ENCODE results near the gene RASL11A.
A peak's percentile ranks its signal among the peaks of the same experiment; 100 is the strongest.
"Not testable (repeated sequence)": the region's sequence is repeated elsewhere in the genome, so short reads cannot be mapped to it uniquely, and the experiment has no call there.

The RASL11A gene

DNA sequence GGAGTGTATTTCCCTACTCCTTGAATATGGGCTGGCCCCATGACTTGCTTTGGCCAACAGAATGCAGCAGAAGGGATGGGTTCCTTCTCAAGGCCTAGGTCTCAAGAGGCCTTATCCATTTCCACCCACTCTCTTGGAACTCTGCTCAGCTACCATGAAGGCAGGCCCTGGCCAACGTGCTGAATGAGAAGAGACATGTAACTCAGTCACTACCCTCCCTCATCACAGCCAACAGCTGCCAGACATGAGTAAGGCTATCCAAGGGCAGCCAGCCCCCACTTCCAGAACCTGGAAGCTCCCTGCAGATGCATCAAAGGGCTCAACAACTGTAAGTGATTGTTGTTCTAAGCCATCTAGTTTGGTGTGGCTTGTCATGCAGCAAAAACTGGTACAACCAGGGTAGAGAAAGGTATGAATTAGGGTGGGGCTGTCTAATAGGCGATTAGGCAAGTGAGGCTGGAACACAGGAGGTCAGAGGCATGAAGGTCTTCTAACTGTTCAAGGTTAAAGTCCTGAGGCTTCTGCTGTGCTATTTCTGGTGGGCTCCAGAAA, 1.4 kb upstream of the RASL11A start:
- no peak for DNase-seq

DNA sequence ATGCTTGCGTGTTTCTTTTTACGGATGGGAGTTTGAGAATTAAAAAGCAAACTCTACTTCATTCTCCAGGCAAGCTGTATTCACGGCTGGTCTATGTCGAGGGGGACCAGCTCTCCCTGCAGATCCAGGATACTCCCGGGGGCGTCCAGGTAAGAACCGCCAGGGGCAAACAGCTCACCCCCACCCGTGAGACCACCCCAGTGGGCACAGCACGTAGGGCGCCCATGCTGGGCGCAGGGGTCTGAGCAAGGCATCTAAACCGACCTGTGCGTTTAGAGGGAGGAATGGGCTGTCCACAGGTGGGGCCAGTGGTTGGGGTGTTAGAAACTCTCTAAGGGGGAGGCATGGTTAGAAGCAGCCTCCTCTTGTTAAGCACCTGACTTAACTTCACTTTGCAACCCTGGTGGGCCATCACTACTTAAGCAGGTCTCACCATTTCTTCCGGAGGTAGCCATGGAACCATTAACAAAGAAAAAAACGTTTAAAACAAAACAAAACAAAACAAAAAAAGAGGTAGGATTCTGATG, 1.0 kb downstream of the RASL11A start:
- no peak for DNase-seq

DNA sequence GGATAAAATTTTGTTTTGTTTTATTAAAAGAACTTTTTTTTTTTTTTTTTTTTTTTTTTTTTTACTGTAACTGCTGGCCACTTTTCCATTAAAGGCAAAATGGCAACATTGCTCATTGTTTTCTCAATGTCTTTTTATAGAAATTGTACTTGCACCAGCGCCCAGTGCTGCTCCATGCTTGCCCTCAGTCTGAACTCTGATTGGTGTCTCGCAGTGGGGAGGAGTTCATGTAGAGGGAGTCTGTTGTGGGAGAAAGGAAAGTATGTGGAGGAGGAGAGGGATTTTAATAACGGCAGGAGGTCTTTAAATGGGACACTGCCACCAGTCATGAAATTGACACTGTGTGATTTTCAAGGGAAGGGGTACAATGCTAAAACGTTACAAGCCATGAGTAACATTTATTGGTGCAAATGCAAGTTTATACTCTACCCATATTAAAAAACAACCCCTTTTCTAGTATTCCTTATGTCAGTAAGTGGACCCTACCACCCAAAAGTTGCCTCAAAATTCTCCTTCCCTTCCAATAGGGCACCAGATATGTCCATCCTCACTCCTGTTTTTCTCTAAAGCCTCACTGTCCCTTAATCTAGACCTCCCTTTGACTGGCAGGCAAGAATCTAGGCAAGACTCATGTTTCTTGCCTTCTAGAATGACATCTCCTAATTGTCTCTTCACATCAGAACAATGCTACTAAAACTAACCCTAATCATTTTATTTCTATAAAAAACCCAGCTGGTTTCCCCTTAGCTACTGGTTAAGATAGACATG, 3.2 kb downstream of the RASL11A start:
- DNase-seq: no peak

- no peak for DNase-seq
Observed at GRCh38 chr13:27274631-27275030, 4.0 kb downstream of the RASL11A start.

- DNase-seq: no peak
Observed at GRCh38 chr13:27276188-27276587, 5.6 kb downstream of the RASL11A start.

GRCh38 chr13:27279506-27279905, 8.9 kb downstream of the RASL11A start:
- DNase-seq: no peak

- no peak for DNase-seq
Observed at GRCh38 chr13:27280009-27280656, 9.5 kb downstream of the RASL11A start.

DNA sequence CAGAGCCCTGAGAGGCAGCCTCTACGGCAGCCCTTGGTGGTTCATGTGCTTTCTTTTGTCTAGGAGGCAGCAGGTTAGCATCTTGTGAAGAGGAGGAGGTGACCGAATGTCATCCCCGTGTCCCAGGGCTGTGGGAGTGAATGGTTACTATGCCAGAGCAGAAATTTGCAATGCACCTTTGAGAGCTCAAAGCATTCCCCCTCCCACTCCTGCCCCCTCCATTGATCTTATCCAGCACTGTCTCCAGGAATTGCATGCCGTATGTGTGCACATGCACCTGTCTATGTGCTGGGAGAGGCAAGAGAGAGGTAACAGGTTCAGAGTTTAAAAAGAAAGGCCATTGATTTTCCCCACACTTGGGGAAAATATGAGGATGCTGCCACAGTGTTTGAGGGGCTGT, 10.2 kb downstream of the RASL11A start:
- DNase-seq: no peak

DNA sequence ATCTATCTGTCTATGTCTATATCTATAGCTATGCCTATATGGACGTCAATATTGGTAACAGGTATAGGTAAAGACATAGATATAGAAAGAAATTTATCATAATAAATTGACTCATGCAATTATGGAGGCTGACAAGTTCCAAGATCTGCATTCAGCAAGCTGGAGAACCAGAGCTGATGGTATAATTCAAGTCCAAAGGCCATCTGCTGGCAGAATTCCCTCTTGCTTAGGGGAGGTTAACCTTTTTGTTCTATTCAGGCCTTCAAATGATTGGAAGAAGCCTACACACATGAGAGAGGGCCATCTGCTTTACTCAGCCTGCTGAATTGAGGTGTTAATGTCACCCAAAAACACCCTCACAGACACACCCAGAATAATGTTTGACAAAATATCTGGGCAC, 10.8 kb downstream of the RASL11A start:
- DNase-seq: no peak

DNA sequence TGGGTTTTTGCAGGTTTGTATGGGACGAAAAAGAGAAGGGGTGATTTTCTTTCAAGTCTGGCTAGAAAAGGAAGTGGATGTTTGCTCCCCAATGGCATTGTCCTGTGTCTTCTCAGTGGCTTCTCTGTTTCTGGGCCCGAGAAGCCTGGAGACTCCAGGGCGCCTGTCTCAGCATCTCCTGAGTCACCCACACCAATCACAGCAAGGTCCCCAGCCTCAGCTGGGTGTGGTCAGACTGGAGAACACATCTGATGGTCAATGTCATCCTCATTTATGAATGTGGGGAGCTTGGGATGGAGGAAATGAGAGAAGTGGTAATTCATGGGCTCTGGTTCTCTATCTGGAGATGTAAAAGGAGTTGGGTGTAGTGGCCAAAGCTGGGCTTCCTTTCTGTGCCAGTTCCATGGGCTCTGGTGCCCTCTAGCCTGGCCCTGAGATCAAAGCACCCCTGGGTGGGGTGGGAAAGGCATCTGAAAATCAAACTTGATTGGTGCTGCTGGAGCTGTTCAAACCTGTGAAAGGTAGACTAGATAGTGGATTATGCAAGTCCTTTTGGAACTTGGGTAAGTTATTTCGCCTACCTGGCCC, 13.4 kb downstream of the RASL11A start:
- no peak for DNase-seq

DNA sequence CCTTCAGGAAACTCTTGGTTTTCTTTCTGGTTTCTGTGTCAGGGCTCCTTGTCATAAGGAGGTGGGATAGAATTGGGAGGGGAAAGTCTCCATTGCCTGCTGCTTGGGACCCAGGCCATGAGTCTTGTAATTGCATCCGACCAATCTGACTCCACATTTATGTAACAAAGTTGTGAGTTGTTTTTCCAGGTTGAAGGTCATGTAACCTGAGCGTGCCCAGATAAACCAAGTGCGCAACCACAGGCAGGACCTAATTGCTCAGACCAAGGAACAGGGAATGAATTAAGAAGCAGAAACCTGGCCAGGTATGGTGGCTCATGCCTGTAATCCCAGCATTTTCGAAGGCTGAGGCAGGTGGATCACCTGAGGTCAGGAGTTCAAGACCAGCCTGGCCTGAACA, 17.8 kb downstream of the RASL11A start:
- no peak for DNase-seq

- no peak for DNase-seq
Observed at GRCh38 chr13:27289011-27289665, 18.5 kb downstream of the RASL11A start.

GRCh38 chr13:27290715-27291114, 20.1 kb downstream of the RASL11A start:
- no peak for DNase-seq

DNA sequence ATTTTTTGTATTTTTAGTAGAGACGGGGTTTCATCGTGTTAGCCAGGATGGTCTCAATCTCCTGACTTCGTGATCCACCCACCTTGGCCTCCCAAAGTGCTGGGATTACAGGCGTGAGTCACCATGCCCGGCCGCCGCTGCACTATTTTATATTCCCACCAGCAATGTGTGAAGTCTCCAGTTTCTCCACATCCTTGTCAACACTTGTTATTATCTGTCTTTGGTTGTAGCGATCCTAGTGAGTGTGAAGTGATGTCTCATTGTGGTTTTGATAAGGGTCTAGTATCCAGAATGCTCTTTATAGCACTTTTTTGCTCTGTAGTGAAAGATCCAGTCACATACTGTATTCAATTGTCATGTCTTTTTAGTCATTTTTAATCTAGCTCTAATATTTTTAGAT, 21.3 kb downstream of the RASL11A start:
- not testable (repeated sequence) for DNase-seq

GRCh38 chr13:27293076-27293691, 22.6 kb downstream of the RASL11A start:
- DNase-seq: no peak

DNA sequence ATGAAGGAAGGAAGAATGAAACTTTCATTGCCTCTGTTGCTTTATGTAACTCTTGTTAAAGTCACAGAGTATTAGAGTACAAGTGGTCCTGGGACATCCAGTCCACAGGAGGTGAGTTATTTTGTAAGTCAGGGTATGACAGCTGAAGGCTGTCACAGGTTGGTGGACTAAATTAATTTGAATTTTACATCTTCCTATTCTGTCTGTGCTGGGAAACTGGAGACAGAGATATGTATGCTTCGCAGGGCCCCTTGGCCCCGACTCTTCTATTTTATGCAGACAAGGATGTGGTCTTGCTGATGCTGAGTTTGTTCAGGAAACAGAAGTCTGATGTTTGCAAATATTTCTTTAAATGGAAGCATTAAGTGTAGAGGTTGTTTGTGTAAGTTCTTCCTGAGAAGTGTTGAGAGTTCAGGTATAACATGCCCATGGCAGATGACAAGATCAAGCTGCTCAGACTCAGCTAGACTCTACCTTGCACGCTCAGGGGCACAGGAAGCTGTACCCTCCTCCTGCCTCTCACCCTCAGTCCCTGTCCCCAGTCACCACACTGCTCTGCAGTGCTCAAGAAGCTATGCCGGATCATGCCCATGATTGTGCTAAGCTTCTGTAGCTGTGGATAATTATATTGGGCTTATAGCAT, 23.4 kb downstream of the RASL11A start:
- no peak for DNase-seq

GRCh38 chr13:27295096-27295495, 24.5 kb downstream of the RASL11A start:
- peak; percentile 48 for DNase-seq

DNA sequence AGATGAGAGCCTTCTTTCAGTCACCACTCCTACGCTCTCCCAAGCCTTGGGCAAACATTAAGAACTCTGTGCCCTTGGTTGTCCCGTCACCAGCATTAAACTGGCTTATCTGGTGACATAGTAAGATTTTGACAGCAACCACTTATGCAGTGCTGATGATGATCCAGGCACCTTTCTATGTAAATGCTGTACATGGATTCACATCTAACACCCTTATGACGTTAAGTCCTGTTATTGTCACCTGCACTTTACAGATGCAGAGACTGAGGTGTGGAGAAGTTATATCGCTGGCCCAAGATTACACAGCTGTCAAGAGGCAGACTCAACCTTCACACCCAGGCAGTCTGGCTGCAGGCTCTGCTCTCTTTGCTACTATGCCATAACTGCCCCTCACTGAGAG, 25.0 kb downstream of the RASL11A start:
- DNase-seq: no peak

- no peak for DNase-seq
Observed at GRCh38 chr13:27296496-27296895, 25.9 kb downstream of the RASL11A start.

- DNase-seq: no peak
Observed at GRCh38 chr13:27298849-27299248, 28.2 kb downstream of the RASL11A start.

- not testable (repeated sequence) for DNase-seq
Observed at GRCh38 chr13:27300406-27300805, 29.8 kb downstream of the RASL11A start.

- no peak for DNase-seq
Observed at GRCh38 chr13:27300941-27301586, 30.4 kb downstream of the RASL11A start.

All from stimulated activated CD4-positive, alpha-beta T cell treated with anti-CD3 and anti-CD28 coated beads, Interleukin-4, amount 100 ng/mL, for 24 hours (primary cell).